Thoracic aorta (tissue), 2 donors: ENCODE results near the gene C6orf15. TPM values are rescaled to one million over a fixed set of nuclear protein-coding genes. Genes with fewer than 3 reads are reported as not detected.

Experiments used
- ATAC-seq: fragments of 150-250 bp; one replicate; pipeline ENCODE4 v1.8.0; 2017; ENCODE audit warnings: low read depth; ENCODE audit not compliant: insufficient number of reproducible peaks, low FRiP score
- DNase-seq: peaks from one replicate; pipeline ENCODE4 v3.0.0-alpha.2; 2020; ENCODE audit warnings: low spot score
- H3K27ac ChIP-seq, 2 donors: fragments of 200-600 bp; sonication (generic); 1 replicate in 1 of 2; 2 replicates in 1 of 2; pipeline ENCODE4 v1.5.1; 2016; ENCODE audit warnings: mild to moderate bottlenecking in 2 of 2, moderate library complexity in 2 of 2
- H3K27me3 ChIP-seq: fragments of 200-600 bp; sonication (generic); replicated peaks from 2 replicates; pipeline ENCODE4 v1.6.0; 2016; ENCODE audit warnings: mild to moderate bottlenecking; ENCODE audit not compliant: insufficient read depth
- H3K36me3 ChIP-seq: fragments of 200-600 bp; sonication (generic); one replicate; pipeline ENCODE4 v1.5.1; 2016
- H3K4me1 ChIP-seq, 2 donors: fragments of 200-600 bp; sonication (generic); 1 replicate in 1 of 2; 2 replicates in 1 of 2; pipeline versions ENCODE4 v1.5.1 to v1.6.0; 2016; ENCODE audit warnings: low read depth in 2 of 2, mild to moderate bottlenecking in 1 of 2; ENCODE audit not compliant: control insufficient read depth in 1 of 2
- H3K4me3 ChIP-seq: fragments of 200-600 bp; sonication (generic); 2 replicates; pipeline ENCODE4 v1.5.1; 2016; ENCODE audit warnings: mild to moderate bottlenecking
- H3K9me3 ChIP-seq: fragments of 200-600 bp; sonication (generic); 2 replicates; pipeline ENCODE4 v1.5.1; 2016
- CTCF ChIP-seq: fragments of 200-600 bp; sonication (generic); IDR thresholded peaks from one replicate; pipeline ENCODE4 v1.5.1; 2019; ENCODE audit warnings: antibody characterized with exemption
- total RNA-seq, 2 donors: library from RNA; depleted of rRNA; stranded (reverse); fragments of >200 nt; gene quantifications; one replicate each; pipeline versions ENCODE4 v1.1.0 to v1.2.3, GENCODE V29; 2016

The C6orf15 gene
- total RNA-seq, 2 donors from 2014 or later: not detected

GRCh38 chr6:31131595-31131994 lies 19.2 kb upstream of the C6orf15 start:
- no peaks in the 10 kb centered on the region for H3K9me3 ChIP-seq
- H3K27ac ChIP-seq: no peak overlapping the region
- H3K36me3 ChIP-seq: no peaks in the 10 kb centered on the region
- ATAC-seq (no peak), DNase-seq (no peak)
- no peaks in the 10 kb centered on the region for H3K27me3 ChIP-seq
- H3K4me1 ChIP-seq: no peaks in the 10 kb centered on the region
- no peak for TF ChIP-seq CTCF
- H3K4me3 ChIP-seq: no peak overlapping the region

DNA sequence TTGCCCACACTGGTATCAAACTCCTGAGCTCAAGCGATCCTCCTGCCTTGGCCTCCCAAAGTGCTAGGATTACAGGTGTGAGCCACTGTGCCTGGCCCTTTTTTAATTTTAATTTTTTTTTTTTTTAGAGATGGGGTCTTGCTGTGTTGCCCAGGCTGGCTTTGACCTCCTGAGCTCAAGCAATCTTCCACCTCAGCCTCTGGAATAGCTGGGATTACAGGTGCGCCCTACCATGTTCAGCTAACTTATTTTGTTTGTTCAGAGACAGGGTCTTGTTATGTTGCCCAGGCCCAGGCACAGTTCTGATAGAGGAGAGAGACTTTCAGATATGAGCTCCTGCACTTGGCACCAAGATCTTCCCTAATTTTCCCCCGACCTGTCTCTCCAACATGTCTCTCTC lies 18.4 kb upstream of the C6orf15 start:
- no peak for ATAC-seq
- H3K9me3 ChIP-seq: no peaks in the 10 kb centered on the region
- H3K36me3 ChIP-seq: no peaks in the 10 kb centered on the region
- TF ChIP-seq CTCF: no peak
- H3K27me3 ChIP-seq: no peaks in the 10 kb centered on the region
- no peak overlapping the region for H3K27ac ChIP-seq
- H3K4me3 ChIP-seq: no peak overlapping the region
- DNase-seq: no peak
- H3K4me1 ChIP-seq: no peaks in the 10 kb centered on the region

DNA sequence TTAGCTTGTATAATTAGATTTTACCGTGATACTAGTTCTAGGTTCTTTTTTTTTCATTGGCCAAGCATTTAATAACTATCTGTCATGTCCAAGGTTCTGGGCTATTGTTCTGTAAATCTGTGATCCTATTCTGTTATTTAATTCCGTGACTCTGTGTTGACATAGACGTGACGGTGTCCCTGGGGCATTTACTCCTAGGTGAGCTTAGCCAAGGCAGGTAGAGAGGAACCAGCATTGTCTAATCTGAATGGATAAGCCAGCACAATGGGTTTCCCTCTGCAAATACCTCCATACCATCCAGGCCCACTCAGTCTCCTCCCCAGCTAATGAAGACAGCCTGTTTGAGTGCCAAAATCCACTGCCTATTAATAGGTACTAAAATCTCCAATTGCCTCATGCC lies 16.8 kb upstream of the C6orf15 start:
- DNase-seq: no peak
- no peak for TF ChIP-seq CTCF
- H3K36me3 ChIP-seq: no peaks in the 10 kb centered on the region
- no peak overlapping the region for H3K4me3 ChIP-seq
- no peak overlapping the region for H3K27ac ChIP-seq
- no peaks in the 10 kb centered on the region for H3K4me1 ChIP-seq
- ATAC-seq: no peak
- no peaks in the 10 kb centered on the region for H3K9me3 ChIP-seq
- H3K27me3 ChIP-seq: no peaks in the 10 kb centered on the region

- Histone ChIP-seq H3K36me3 (no peaks in the 10 kb centered on the region), H3K4me3 (no peak overlapping the region), H3K4me1 (peaks cover 1 to 6% of the 10 kb centered on the region in 2 donors), H3K27me3 (no peaks in the 10 kb centered on the region), H3K27ac (no peak overlapping the region), H3K9me3 (no peaks in the 10 kb centered on the region)
- no peak for DNase-seq
- ATAC-seq: no peak
- TF ChIP-seq CTCF: peak; percentile 90
These were observed 15.8 kb upstream of the C6orf15 start for GRCh38 chr6:31128093-31128676.

DNA sequence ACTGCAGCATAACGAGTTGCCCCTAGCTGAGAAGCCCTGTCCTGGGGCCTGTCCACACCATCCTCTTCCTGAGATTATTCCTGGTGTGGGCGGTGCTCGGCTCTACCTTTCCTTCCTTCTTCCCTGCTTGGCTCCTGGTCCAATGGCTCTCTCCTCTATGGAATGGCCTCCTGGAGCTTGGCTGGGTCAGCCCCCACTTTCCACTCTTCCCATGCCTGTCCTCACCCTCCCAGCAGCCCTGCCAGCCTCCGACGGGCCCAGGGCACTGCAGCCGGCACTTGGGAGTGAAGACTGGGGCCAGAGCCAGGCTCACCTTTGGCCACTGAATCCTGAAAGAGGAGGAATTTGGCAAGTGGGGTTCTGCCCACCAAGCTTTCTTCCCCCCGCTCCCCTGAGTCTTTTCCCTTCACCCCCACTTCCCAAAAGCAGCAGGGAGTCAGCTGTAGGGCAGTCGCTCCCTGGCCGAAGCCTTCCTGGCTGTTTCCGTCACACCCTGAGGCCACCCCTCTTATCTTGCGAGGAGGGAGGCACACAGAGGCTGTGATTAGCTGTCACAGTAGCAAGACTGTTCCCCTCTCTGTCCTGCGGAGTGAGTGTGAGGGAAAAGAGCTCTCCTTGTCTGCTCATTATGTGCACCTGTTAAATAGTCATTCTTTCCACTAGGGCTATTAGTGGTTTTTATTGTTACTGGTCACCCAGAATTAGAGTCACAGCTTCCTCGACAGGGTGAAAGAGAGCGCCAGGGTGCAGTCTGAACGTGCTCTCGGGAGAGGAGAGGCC lies 14.2 kb upstream of the C6orf15 start:
- Histone ChIP-seq H3K9me3 (no peaks in the 10 kb centered on the region), H3K27me3 (no peaks in the 10 kb centered on the region), H3K4me3 (no peak overlapping the region), H3K4me1 (peaks cover 10 to 17% of the 10 kb centered on the region in 2 donors), H3K27ac (no peak overlapping the region), H3K36me3 (no peaks in the 10 kb centered on the region)
- ATAC-seq (no peak), DNase-seq (no peak)
- no peak for TF ChIP-seq CTCF
